ENCODE measurements around the gene NAA20. TPM values are rescaled to one million over a fixed set of nuclear protein-coding genes. Genes with fewer than 3 reads are reported as not detected.
A peak's percentile ranks its signal among the peaks of the same experiment; 100 is the strongest.

The NAA20 gene
- total RNA-seq, 4 donors from 2014 or later, result 13.3 to 20.9 (median 15.4) TPM

- no peak for DNase-seq
- no peak overlapping the region for H3K4me3 ChIP-seq
- H3K27ac ChIP-seq, result no peak overlapping the region
- H3K9me3 ChIP-seq, result no peaks in the 10 kb centered on the region
- peaks cover 0 to 33% (median 0%) of the 10 kb centered on the region in 3 donors for H3K36me3 ChIP-seq
- no peaks in the 10 kb centered on the region for H3K27me3 ChIP-seq
- peaks cover 0 to 17% (median 3%) of the 10 kb centered on the region in 4 donors for H3K4me1 ChIP-seq
- TF ChIP-seq CTCF (IDR thresholded peaks at IDR 0.05) (no peak), POLR2A (IDR thresholded peaks at IDR 0.05) (no peak)
Observed at GRCh38 chr20:19981031-19981451, 36.1 kb upstream of the NAA20 start.

GRCh38 chr20:19986419-19986818, 30.7 kb upstream of the NAA20 start:
- no peak for DNase-seq
- H3K4me3 ChIP-seq, result no peak overlapping the region
- no peak for TF ChIP-seq POLR2A (IDR thresholded peaks at IDR 0.05)
- TF ChIP-seq CTCF (IDR thresholded peaks at IDR 0.05), result no peak
- peaks cover 0 to 42% (median 0%) of the 10 kb centered on the region in 3 donors for H3K36me3 ChIP-seq
- H3K27me3 ChIP-seq, result no peaks in the 10 kb centered on the region
- peaks cover 0 to 17% (median 3%) of the 10 kb centered on the region in 4 donors for H3K4me1 ChIP-seq
- no peaks in the 10 kb centered on the region for H3K9me3 ChIP-seq
- peak overlapping the region in 1 of 4 donors; percentile 32 for H3K27ac ChIP-seq

- Histone ChIP-seq H3K27me3 (no peaks in the 10 kb centered on the region), H3K36me3 (peaks cover 0 to 42% (median 0%) of the 10 kb centered on the region in 3 donors), H3K9me3 (no peaks in the 10 kb centered on the region), H3K27ac (no peak overlapping the region), H3K4me1 (peaks cover 0 to 17% (median 3%) of the 10 kb centered on the region in 4 donors), H3K4me3 (no peak overlapping the region)
- no peak for TF ChIP-seq POLR2A (IDR thresholded peaks at IDR 0.05)
- TF ChIP-seq CTCF (IDR thresholded peaks at IDR 0.05), result no peak
- DNase-seq, result no peak
Observed at GRCh38 chr20:19987046-19987445, 30.1 kb upstream of the NAA20 start.

GRCh38 chr20:19990850-19991249, 26.3 kb upstream of the NAA20 start:
- Histone ChIP-seq H3K4me1 (peaks cover 0 to 4% (median 0%) of the 10 kb centered on the region in 4 donors), H3K36me3 (peaks cover 0 to 50% (median 0%) of the 10 kb centered on the region in 3 donors), H3K27me3 (no peaks in the 10 kb centered on the region), H3K9me3 (no peaks in the 10 kb centered on the region), H3K4me3 (no peak overlapping the region), H3K27ac (no peak overlapping the region)
- DNase-seq, result no peak
- no peak for TF ChIP-seq POLR2A (IDR thresholded peaks at IDR 0.05)

GRCh38 chr20:19991308-19991707, 25.9 kb upstream of the NAA20 start:
- Histone ChIP-seq H3K9me3 (no peaks in the 10 kb centered on the region), H3K27me3 (no peaks in the 10 kb centered on the region), H3K27ac (no peak overlapping the region), H3K4me3 (no peak overlapping the region), H3K4me1 (peaks cover 0 to 4% (median 0%) of the 10 kb centered on the region in 4 donors), H3K36me3 (peaks cover 0 to 52% (median 0%) of the 10 kb centered on the region in 3 donors)
- no peak for TF ChIP-seq CTCF (IDR thresholded peaks at IDR 0.05)
- no peak for DNase-seq

- Histone ChIP-seq H3K27me3 (no peaks in the 10 kb centered on the region), H3K36me3 (peaks cover 0 to 53% (median 0%) of the 10 kb centered on the region in 3 donors), H3K4me3 (no peak overlapping the region), H3K27ac (no peak overlapping the region), H3K9me3 (no peaks in the 10 kb centered on the region), H3K4me1 (peaks cover 0 to 4% (median 0%) of the 10 kb centered on the region in 4 donors)
- TF ChIP-seq POLR2A (IDR thresholded peaks at IDR 0.05) (no peak), CTCF (IDR thresholded peaks at IDR 0.05) (no peak)
- DNase-seq, result no peak
Observed at GRCh38 chr20:19991854-19992253, 25.3 kb upstream of the NAA20 start.

Measured in Peyer's patch (tissue), 4 donors.